Adipocyte (in vitro differentiated cells): ENCODE data around the gene CCL22.

Experiments used
- DNase-seq: peaks from one replicate; pipeline ENCODE4 v3.0.0-alpha.2; 2015; ENCODE audit warnings: low read depth
- H3K27me3 ChIP-seq: replicated peaks from 2 replicates; pipeline ENCODE4 v1.7.0; 2013; ENCODE audit warnings: mild to moderate bottlenecking, low read length, moderate library complexity; ENCODE audit not compliant: control insufficient read depth, insufficient read depth
- H3K36me3 ChIP-seq: 2 replicates; pipeline ENCODE4 v1.7.0; 2013; ENCODE audit warnings: low read length, mild to moderate bottlenecking, moderate library complexity; ENCODE audit not compliant: control insufficient read depth, insufficient read depth, severe bottlenecking
- H3K4me1 ChIP-seq: 2 replicates; pipeline ENCODE4 v1.7.0; 2013; ENCODE audit warnings: mild to moderate bottlenecking, low read length, moderate library complexity; ENCODE audit not compliant: control insufficient read depth, insufficient read depth
- H3K4me3 ChIP-seq: 2 replicates; pipeline ENCODE4 v1.7.0; 2013; ENCODE audit warnings: mild to moderate bottlenecking, low read length, moderate library complexity
- H3K9ac ChIP-seq: 2 replicates; pipeline ENCODE4 v1.7.0; 2013; ENCODE audit warnings: mild to moderate bottlenecking, low read length, moderate library complexity
- H3K9me3 ChIP-seq: 2 replicates; pipeline ENCODE4 v1.7.0; 2013; ENCODE audit warnings: mild to moderate bottlenecking, low read length, moderate library complexity; ENCODE audit not compliant: control insufficient read depth

Gene CCL22

GRCh38 chr16:57403965-57404817 is 45.6 kb downstream of the CCL22 start, which contains the start of gene CCL17:
TSS of gene CCL17 (plus strand) at chr16:57404767. CDS start at chr16:57413933, 9,166 bp downstream.
- Histone ChIP-seq H3K9me3 (no peaks in the 10 kb centered on the region), H3K36me3 (no peaks in the 10 kb centered on the region), H3K27me3 (peaks cover 32% of the 10 kb centered on the region), H3K4me1 (no peaks in the 10 kb centered on the region), H3K9ac (no peak within 1 kb of the TSS), H3K4me3 (no peak within 1 kb of the TSS)
- DNase-seq, result no peak

GRCh38 chr16:57405097-57405496 is 46.5 kb downstream of the CCL22 start:
- Histone ChIP-seq H3K4me1 (no peaks in the 10 kb centered on the region), H3K36me3 (no peaks in the 10 kb centered on the region), H3K9ac (no peak overlapping the region), H3K27me3 (peaks cover 41% of the 10 kb centered on the region), H3K4me3 (no peak overlapping the region), H3K9me3 (no peaks in the 10 kb centered on the region)
- DNase-seq, result no peak

GRCh38 chr16:57406881-57407280 is 48.3 kb downstream of the CCL22 start:
- Histone ChIP-seq H3K4me1 (no peaks in the 10 kb centered on the region), H3K9ac (no peak overlapping the region), H3K4me3 (no peak overlapping the region), H3K27me3 (peaks cover 58% of the 10 kb centered on the region), H3K9me3 (no peaks in the 10 kb centered on the region), H3K36me3 (no peaks in the 10 kb centered on the region)
- no peak for DNase-seq

DNA sequence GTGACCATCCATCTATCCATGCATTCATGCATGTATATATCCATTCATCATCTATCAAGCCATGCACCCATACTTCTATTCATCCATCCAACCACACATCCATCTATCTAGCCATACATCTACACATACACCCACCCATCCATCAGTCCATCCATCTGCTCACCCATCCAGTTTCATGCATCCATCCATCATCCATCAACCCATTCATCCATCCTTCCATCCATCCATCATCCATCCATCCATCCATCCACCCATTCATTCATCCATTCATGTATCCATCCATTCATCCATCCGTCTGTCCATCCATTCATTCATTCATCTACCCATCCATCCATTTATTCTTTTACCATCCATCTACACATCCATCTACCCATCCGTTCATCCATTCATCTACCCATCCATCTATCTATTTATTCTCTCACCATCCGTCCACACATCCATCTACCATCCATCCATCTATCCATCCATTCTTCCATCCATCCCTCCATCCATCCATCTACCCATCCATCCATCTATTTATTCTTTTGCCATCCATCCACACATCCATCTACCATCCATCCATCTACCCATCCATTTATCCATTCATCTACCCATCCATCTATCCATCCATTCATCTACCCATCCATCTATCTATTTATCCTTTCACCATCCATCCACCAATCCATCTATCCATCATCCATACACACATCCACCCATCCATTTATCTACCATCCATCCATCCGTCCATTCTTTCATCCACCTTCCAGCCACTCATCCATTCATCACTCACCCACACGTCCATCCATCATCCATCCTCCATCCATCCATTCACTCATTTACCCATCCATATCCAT is 49.2 kb downstream of the CCL22 start:
- Histone ChIP-seq H3K27me3 (peaks cover 63% of the 10 kb centered on the region), H3K9me3 (no peaks in the 10 kb centered on the region), H3K4me1 (no peaks in the 10 kb centered on the region), H3K36me3 (no peaks in the 10 kb centered on the region), H3K9ac (no peak overlapping the region), H3K4me3 (no peak overlapping the region)
- DNase-seq, result no peak

GRCh38 chr16:57409065-57409464 is 50.5 kb downstream of the CCL22 start:
- Histone ChIP-seq H3K4me3 (no peak overlapping the region), H3K9me3 (no peaks in the 10 kb centered on the region), H3K9ac (no peak overlapping the region), H3K27me3 (peaks cover 68% of the 10 kb centered on the region), H3K4me1 (no peaks in the 10 kb centered on the region), H3K36me3 (no peaks in the 10 kb centered on the region)
- DNase-seq, result no peak

GRCh38 chr16:57409870-57410587 is 51.4 kb downstream of the CCL22 start:
- no peak overlapping the region for H3K9ac ChIP-seq

GRCh38 chr16:57411362-57411976 is 52.9 kb downstream of the CCL22 start:
- DNase-seq, result no peak
- Histone ChIP-seq H3K27me3 (peaks cover 58% of the 10 kb centered on the region), H3K4me1 (no peaks in the 10 kb centered on the region), H3K36me3 (no peaks in the 10 kb centered on the region), H3K4me3 (no peak overlapping the region), H3K9me3 (no peaks in the 10 kb centered on the region), H3K9ac (no peak overlapping the region)

More at GRCh38 chr16:57409870-57410587, 51.4 kb downstream of the CCL22 start:
- Histone ChIP-seq H3K4me1 (no peaks in the 10 kb centered on the region), H3K27me3 (peaks cover 60% of the 10 kb centered on the region), H3K9me3 (no peaks in the 10 kb centered on the region), H3K4me3 (no peak overlapping the region), H3K36me3 (no peaks in the 10 kb centered on the region)
- DNase-seq, result no peak

- no peak for DNase-seq
- H3K36me3 ChIP-seq, result no peaks in the 10 kb centered on the region
- peaks cover 53% of the 10 kb centered on the region for H3K27me3 ChIP-seq
- H3K9ac ChIP-seq, result no peak overlapping the region
- H3K4me3 ChIP-seq, result no peak overlapping the region
- H3K9me3 ChIP-seq, result no peaks in the 10 kb centered on the region
- peaks cover 8% of the 10 kb centered on the region for H3K4me1 ChIP-seq
Measured at GRCh38 chr16:57412584-57412983, 54.0 kb downstream of the CCL22 start.

- H3K4me3 ChIP-seq, result no peak overlapping the region
- peaks cover 48% of the 10 kb centered on the region for H3K27me3 ChIP-seq
- DNase-seq, result no peak
- H3K36me3 ChIP-seq, result no peaks in the 10 kb centered on the region
- no peak overlapping the region for H3K9ac ChIP-seq
- no peaks in the 10 kb centered on the region for H3K9me3 ChIP-seq
- H3K4me1 ChIP-seq, result peaks cover 8% of the 10 kb centered on the region
Measured at GRCh38 chr16:57413301-57413730, 54.7 kb downstream of the CCL22 start.

GRCh38 chr16:57413733-57414132 is 55.1 kb downstream of the CCL22 start:
- peaks cover 48% of the 10 kb centered on the region for H3K27me3 ChIP-seq
- H3K36me3 ChIP-seq, result no peaks in the 10 kb centered on the region
- no peak for DNase-seq
- no peaks in the 10 kb centered on the region for H3K9me3 ChIP-seq
- H3K4me1 ChIP-seq, result peaks cover 8% of the 10 kb centered on the region
- H3K4me3 ChIP-seq, result no peak overlapping the region
- no peak overlapping the region for H3K9ac ChIP-seq
